Left renal cortex interstitium (tissue), 4 donors: ENCODE measurements around the gene CDYL. TPM values are rescaled to one million over a fixed set of nuclear protein-coding genes. Genes with fewer than 3 reads are reported as not detected.
"Not testable (repeated sequence)": the region's sequence is repeated elsewhere in the genome, so short reads cannot be mapped to it uniquely, and the experiment has no call there.

Experiments used
- DNase-seq, 4 donors: peaks; one replicate each; pipeline ENCODE4 v3.0.0-alpha.2; 2013; ENCODE audit warnings: low read depth in 4 of 4, low spot score in 2 of 4, missing footprints in 1 of 4
- polyA plus RNA-seq, 4 donors: library from polyadenylated mRNA; unstranded; fragments of 120-200 nt; gene quantifications; one replicate each; pipeline ENCODE4 v1.2.1, GENCODE V29; 2013; ENCODE audit not compliant: insufficient read length in 4 of 4

The CDYL gene
- polyA plus RNA-seq, 4 donors = 25.2 to 28.7 (median 27.0) TPM

DNA sequence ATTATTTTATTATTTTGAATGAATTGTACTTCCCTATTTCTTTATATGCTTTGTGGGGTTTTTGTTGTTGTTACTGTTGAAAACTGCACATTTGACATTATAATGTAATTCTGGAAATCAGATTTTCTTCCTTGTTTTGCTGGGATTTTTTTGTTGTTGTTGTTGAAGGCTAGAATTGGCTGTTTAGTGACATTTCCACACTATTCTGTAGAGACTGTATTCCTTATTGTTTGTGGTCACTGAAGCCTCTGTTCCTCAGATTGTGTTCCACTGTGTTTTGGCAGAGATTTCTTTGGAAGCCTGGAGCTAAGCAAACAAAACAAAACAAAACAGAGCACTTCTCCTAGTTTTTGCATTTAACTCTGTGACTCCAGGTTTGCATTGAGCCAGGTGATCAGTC lies 52.9 kb downstream of the CDYL start:
- no peak for DNase-seq

- not testable (repeated sequence) for DNase-seq
Measured at GRCh38 chr6:4835540-4835939, 59.3 kb downstream of the CDYL start.

- DNase-seq = no peak
Measured at GRCh38 chr6:4840169-4840568, 64.0 kb downstream of the CDYL start.

- no peak for DNase-seq
Measured at GRCh38 chr6:4844108-4844507, 67.9 kb downstream of the CDYL start.

GRCh38 chr6:4846387-4846786 lies 70.2 kb downstream of the CDYL start:
- no peak for DNase-seq

- DNase-seq = no peak
Measured at GRCh38 chr6:4848382-4849068, 72.3 kb downstream of the CDYL start.

DNA sequence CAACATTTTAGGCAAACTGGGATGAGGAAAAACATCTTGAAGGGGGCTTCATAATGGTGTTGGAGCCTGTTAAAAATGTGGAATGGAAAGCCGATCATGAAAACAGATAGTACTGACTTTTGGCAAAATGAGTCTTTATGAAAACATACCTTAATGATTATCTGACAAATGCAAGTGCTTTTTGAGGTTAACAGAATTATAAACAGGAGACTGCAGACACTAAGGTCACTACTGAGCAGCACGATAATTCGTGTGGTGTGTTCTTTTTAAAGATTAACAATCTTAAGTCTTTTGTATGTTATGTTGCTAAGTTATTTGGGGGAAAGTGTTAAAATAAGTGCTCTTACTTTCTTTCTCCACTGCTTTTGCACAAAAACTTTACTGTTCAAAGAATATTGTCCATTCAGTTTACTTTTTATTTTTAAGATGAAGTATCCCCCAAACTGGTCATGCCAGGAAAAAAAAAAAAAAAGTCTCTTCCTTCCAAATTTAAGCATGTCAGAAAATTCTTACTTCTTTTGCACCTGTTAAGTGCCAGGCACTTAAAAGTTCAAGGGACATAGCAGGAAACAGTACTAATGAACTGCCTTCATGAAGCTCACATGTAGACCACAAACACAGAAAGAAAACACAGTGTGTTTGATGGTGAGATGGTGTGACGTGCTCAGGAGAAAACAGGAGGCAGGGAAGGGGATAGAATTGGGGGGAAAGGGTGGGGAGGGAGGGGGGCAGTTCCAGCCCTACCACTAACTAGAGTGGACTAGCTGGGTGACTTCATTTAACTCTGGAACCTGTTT lies 73.2 kb downstream of the CDYL start:
- no peak for DNase-seq

- DNase-seq = no peak
Measured at GRCh38 chr6:4851035-4851434, 74.8 kb downstream of the CDYL start.

GRCh38 chr6:4852186-4852585 lies 76.0 kb downstream of the CDYL start:
- not testable (repeated sequence) for DNase-seq

DNA sequence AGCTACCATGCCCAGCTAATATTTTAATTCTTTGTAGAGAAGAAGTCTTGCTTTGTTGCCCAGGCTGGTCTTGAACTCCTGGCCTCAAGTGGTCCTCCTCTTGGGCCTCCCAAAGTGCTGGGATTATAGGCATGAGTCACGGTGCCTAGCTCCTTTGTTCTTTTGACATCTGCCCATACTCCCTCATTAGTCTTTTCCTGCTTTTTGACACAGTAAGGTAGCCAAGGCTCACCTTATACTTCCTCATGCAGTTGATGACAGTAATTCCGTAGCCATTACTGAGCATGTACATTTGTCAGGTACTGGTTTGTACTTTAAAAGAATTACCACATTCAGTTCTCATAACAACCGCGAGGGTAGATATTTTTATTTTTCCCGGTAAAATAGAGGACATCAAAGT lies 76.7 kb downstream of the CDYL start:
- no peak for DNase-seq

- DNase-seq = no peak
Measured at GRCh38 chr6:4853349-4853748, 77.1 kb downstream of the CDYL start.

DNA sequence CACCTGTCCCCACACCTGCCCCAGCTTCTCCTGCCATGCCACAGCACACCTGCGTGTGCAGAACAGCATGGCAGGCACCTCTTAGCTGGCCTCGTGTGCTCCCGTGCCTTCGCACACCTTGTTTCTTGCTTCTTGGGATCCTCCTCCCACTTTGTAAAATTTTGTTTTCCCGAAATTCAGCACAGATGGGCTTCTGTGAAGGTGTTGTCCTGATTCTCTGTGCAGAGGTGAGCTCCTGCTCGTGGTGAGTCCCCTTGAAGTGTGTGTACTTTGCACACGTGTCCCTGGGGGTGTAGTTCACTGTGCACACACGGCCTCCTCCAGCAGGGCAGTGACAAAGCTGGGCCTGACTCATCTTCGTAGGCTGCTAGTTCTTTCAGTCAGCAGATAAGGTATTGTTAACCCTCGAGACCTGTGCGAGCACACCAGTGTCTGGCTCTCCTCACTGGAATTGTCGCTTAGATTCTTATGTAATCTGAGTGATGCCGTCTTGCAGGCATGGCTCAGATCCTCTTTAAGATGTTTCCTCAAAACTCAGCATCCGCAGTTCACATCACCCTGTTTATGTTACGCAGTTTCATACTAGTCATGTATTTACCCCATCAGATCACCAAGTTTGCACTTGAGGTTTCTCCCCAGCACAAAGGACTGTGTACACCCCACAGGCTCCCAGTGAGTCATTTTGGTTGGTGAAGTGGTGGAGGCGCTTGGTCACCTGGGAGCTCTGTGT lies 77.7 kb downstream of the CDYL start:
- no peak for DNase-seq

DNA sequence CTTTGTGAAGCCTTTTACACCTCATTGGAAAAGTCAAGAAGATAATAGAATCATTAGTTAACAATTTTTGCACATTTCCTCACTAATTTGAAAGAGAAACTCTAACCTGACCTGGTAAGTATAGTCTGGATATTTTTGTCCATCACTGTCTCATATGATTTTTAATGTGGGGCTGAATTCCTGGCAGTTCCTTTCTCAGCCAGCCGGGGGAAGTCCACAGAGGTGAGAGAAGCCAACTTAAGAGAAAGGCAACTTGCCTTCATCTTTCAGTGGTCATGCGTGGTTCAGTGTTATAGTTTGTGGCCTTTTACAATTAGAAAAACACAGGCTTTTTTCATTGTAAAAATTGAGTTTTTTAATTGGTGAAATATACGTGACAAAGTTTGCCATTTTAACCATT lies 80.6 kb downstream of the CDYL start:
- no peak for DNase-seq

DNA sequence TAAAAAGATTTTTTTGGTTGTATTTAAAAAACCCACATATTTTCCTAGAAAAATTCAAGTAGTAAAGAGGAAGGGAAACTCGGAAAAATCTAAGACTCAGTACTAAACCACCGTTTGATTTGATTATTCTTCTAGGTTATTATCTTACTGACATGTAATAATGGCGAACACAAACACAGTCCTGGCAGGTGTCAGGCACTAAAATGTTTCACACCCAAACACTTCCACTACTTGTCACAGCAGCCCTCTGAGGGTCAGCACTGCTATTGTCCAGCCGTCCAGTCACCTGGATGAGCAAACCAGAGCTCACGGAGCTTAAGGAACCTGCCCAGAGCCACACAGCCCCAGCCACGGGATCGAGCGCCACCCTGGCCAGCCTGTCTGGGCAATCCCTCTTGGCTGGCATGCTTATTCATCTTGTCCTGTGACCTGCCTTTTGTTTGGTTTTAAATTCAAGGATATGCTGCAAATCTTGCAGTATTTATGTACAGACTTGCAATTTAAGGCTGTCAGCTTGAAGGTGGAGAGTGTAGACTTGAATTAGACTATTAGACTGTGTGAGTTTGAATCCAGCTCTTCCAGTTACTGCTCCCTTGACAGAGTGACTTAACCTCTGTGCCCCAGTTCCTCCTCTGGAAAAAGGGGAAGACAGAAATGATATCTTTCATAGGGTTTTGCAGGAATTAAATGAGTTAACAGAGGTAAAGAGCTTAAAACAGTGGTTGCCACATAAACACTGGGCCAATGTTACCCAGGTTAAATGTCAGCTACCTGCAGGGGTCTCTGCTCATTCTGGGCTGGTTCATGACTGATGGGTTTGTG lies 82.2 kb downstream of the CDYL start:
- DNase-seq = no peak

GRCh38 chr6:4860387-4860786 lies 84.2 kb downstream of the CDYL start:
- no peak for DNase-seq

DNA sequence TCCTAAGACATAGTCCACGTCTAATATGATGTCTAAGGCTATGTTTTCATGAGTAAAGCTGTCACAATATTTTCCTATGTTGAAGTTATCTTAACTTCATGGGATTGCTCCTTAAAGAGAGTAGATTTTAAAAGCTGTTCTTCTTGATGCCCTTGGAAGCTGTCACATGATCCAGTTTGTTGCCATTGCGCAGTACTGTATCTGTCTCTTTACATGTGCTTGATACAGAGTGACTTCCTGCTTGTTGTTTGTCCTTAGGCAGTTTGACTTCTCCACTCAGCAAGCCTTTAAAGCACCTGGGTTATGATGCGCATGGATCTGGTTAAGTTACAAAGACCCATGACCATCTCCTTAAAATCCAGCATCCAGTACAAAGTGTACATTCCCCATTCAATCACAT lies 85.4 kb downstream of the CDYL start:
- DNase-seq = no peak

- no peak for DNase-seq
Measured at GRCh38 chr6:4864519-4864918, 88.3 kb downstream of the CDYL start.

DNA sequence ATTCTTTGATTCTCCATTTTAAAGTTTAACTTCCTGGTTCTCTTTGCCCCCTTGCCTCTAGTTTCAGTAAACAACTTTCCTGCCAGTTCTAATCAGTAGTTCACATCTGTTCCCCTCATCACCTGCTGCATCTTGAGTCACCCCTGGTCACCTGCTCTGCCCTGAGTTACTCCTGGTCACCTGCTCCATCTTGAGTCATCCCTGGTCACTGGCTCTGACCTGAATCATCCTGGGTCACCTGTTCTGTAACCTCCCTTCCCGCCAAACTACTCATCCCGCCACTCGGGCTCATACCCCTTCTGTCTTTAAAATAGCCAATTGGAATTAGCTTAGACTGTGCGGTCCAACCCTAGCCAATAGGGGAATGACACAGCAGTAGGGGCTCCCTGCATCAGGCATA lies 88.8 kb downstream of the CDYL start:
- not testable (repeated sequence) for DNase-seq

- DNase-seq = no peak
Measured at GRCh38 chr6:4870821-4871494, 94.8 kb downstream of the CDYL start.

- no peak for DNase-seq
Measured at GRCh38 chr6:4871825-4872224, 95.6 kb downstream of the CDYL start.
